Activated CD8-positive, alpha-beta memory T cell treated with anti-CD3 and anti-CD28 coated beads, Interleukin-2, amount 10 ng/mL, durations not matched to agents 7 days and 5 days (primary cell): ENCODE results near the gene SORCS2. TPM values are rescaled to one million over a fixed set of nuclear protein-coding genes. Genes with fewer than 3 reads are reported as not detected.

Source experiments
- ATAC-seq: fragments of 150-1000 bp; cut with Tn5 transposase; one replicate; pipeline ENCODE4 v1.10.0; 2021; ENCODE audit warnings: moderate library complexity
- CTCF ChIA-PET: fragments of 350-600 bp; sonication (Branson Sonifier 250); formaldehyde crosslinking; loops from one replicate; lab custom pipeline; 2021; ENCODE audit warnings: antibody characterized with exemption; lab: Charles Lee
- DNase-seq: peaks from one replicate; pipeline ENCODE4 v3.0.0-alpha.2; 2020
- H3K27ac Mint-ChIP-seq: one replicate; pipeline ENCODE4 v1.8.0; 2021; ENCODE audit warnings: mild to moderate bottlenecking, mixed read lengths
- H3K27me3 Mint-ChIP-seq: one replicate; pipeline ENCODE4 v1.8.0; 2021; ENCODE audit warnings: mixed read lengths
- H3K36me3 Mint-ChIP-seq: one replicate; pipeline ENCODE4 v1.8.0; 2021; ENCODE audit warnings: mild to moderate bottlenecking, mixed read lengths
- H3K4me1 Mint-ChIP-seq: one replicate; pipeline ENCODE4 v1.8.0; 2021; ENCODE audit warnings: mixed read lengths
- H3K4me3 Mint-ChIP-seq: one replicate; pipeline ENCODE4 v1.8.0; 2021; ENCODE audit warnings: mild to moderate bottlenecking, moderate library complexity, mixed read lengths
- H3K9me3 Mint-ChIP-seq: one replicate; pipeline ENCODE4 v1.8.0; 2022; ENCODE audit warnings: low read depth, mixed read lengths
- total RNA-seq, 2 experiments: library from RNA; stranded (reverse); gene quantifications; one replicate each; pipeline ENCODE4 v1.2.3, GENCODE V29; 2021

The SORCS2 gene
- total RNA-seq, 2 experiments from 2014 or later, result 0.05 to 0.06 TPM

GRCh38 chr4:7201420-7202305 is 9.3 kb downstream of the SORCS2 start:
- no peaks in the 10 kb centered on the region for H3K36me3 Mint-ChIP-seq
- no peaks in the 10 kb centered on the region for H3K4me1 Mint-ChIP-seq
- no peaks in the 10 kb centered on the region for H3K9me3 Mint-ChIP-seq
- no peak overlapping the region for H3K27ac Mint-ChIP-seq
- H3K27me3 Mint-ChIP-seq, result peaks cover 20% of the 10 kb centered on the region
- H3K4me3 Mint-ChIP-seq, result no peak overlapping the region
- CTCF ChIA-PET, result interaction anchor here (0.9 kb wide), 1 partner anchor 8 kb away, joined by 3 read pairs; no protein-coding TSS in a partner anchor
- ATAC-seq (no peak), DNase-seq (no peak)

GRCh38 chr4:7202411-7202810 is 10.1 kb downstream of the SORCS2 start:
- no peaks in the 10 kb centered on the region for H3K36me3 Mint-ChIP-seq
- DNase-seq, result no peak
- H3K4me1 Mint-ChIP-seq, result no peaks in the 10 kb centered on the region
- peaks cover 17% of the 10 kb centered on the region for H3K27me3 Mint-ChIP-seq
- no peak for ATAC-seq
- no peak overlapping the region for H3K27ac Mint-ChIP-seq
- CTCF ChIA-PET, result interaction anchor here (0.9 kb wide), 1 partner anchor 9 kb away, joined by 3 read pairs; no protein-coding TSS in a partner anchor
- no peak overlapping the region for H3K4me3 Mint-ChIP-seq
- H3K9me3 Mint-ChIP-seq, result no peaks in the 10 kb centered on the region

- Mint-ChIP-seq H3K27me3 (peaks cover 14% of the 10 kb centered on the region), H3K4me3 (no peak overlapping the region), H3K36me3 (no peaks in the 10 kb centered on the region), H3K4me1 (no peaks in the 10 kb centered on the region), H3K27ac (no peak overlapping the region), H3K9me3 (no peaks in the 10 kb centered on the region)
- ATAC-seq, result no peak
- CTCF ChIA-PET, result no interaction called here
- DNase-seq, result no peak
These were observed 12.5 kb downstream of the SORCS2 start for GRCh38 chr4:7204656-7205387.

GRCh38 chr4:7206385-7206784 is 14.0 kb downstream of the SORCS2 start:
- peaks cover 9% of the 10 kb centered on the region for H3K27me3 Mint-ChIP-seq
- no peaks in the 10 kb centered on the region for H3K36me3 Mint-ChIP-seq
- no peak overlapping the region for H3K4me3 Mint-ChIP-seq
- H3K9me3 Mint-ChIP-seq, result no peaks in the 10 kb centered on the region
- CTCF ChIA-PET, result no interaction called here
- DNase-seq, result no peak
- no peaks in the 10 kb centered on the region for H3K4me1 Mint-ChIP-seq
- H3K27ac Mint-ChIP-seq, result no peak overlapping the region
- ATAC-seq, result no peak

- H3K27ac Mint-ChIP-seq, result no peak overlapping the region
- no peak for ATAC-seq
- H3K4me3 Mint-ChIP-seq, result no peak overlapping the region
- H3K36me3 Mint-ChIP-seq, result no peaks in the 10 kb centered on the region
- H3K9me3 Mint-ChIP-seq, result no peaks in the 10 kb centered on the region
- peaks cover 9% of the 10 kb centered on the region for H3K27me3 Mint-ChIP-seq
- DNase-seq, result no peak
- H3K4me1 Mint-ChIP-seq, result no peaks in the 10 kb centered on the region
- CTCF ChIA-PET, result no interaction called here
These were observed 14.7 kb downstream of the SORCS2 start for GRCh38 chr4:7206911-7207567.

GRCh38 chr4:7207628-7208231 is 15.4 kb downstream of the SORCS2 start:
- H3K4me1 Mint-ChIP-seq, result no peaks in the 10 kb centered on the region
- H3K27ac Mint-ChIP-seq, result no peak overlapping the region
- DNase-seq (no peak), ATAC-seq (no peak)
- no peak overlapping the region for H3K4me3 Mint-ChIP-seq
- no peaks in the 10 kb centered on the region for H3K36me3 Mint-ChIP-seq
- H3K27me3 Mint-ChIP-seq, result peaks cover 3% of the 10 kb centered on the region
- CTCF ChIA-PET, result no interaction called here
- H3K9me3 Mint-ChIP-seq, result no peaks in the 10 kb centered on the region

- H3K4me1 Mint-ChIP-seq, result no peaks in the 10 kb centered on the region
- no peak for DNase-seq
- H3K36me3 Mint-ChIP-seq, result no peaks in the 10 kb centered on the region
- CTCF ChIA-PET, result no interaction called here
- no peaks in the 10 kb centered on the region for H3K9me3 Mint-ChIP-seq
- no peaks in the 10 kb centered on the region for H3K27me3 Mint-ChIP-seq
- H3K4me3 Mint-ChIP-seq, result no peak overlapping the region
- no peak overlapping the region for H3K27ac Mint-ChIP-seq
- no peak for ATAC-seq
These were observed 16.4 kb downstream of the SORCS2 start for GRCh38 chr4:7208509-7209451.

GRCh38 chr4:7209699-7210098 is 17.4 kb downstream of the SORCS2 start:
- H3K4me3 Mint-ChIP-seq, result no peak overlapping the region
- DNase-seq (no peak), ATAC-seq (no peak)
- H3K36me3 Mint-ChIP-seq, result no peaks in the 10 kb centered on the region
- no peaks in the 10 kb centered on the region for H3K9me3 Mint-ChIP-seq
- CTCF ChIA-PET, result no interaction called here
- H3K4me1 Mint-ChIP-seq, result no peaks in the 10 kb centered on the region
- H3K27me3 Mint-ChIP-seq, result no peaks in the 10 kb centered on the region
- no peak overlapping the region for H3K27ac Mint-ChIP-seq

GRCh38 chr4:7210824-7211223 is 18.5 kb downstream of the SORCS2 start:
- no peaks in the 10 kb centered on the region for H3K4me1 Mint-ChIP-seq

GRCh38 chr4:7212101-7212674 is 19.9 kb downstream of the SORCS2 start:
- H3K36me3 Mint-ChIP-seq, result no peaks in the 10 kb centered on the region
- CTCF ChIA-PET, result no interaction called here
- H3K4me1 Mint-ChIP-seq, result no peaks in the 10 kb centered on the region
- no peak for ATAC-seq
- H3K4me3 Mint-ChIP-seq, result no peak overlapping the region
- H3K27me3 Mint-ChIP-seq, result no peaks in the 10 kb centered on the region
- no peak overlapping the region for H3K27ac Mint-ChIP-seq
- H3K9me3 Mint-ChIP-seq, result no peaks in the 10 kb centered on the region
- no peak for DNase-seq

More at GRCh38 chr4:7210824-7211223, 18.5 kb downstream of the SORCS2 start:
- Mint-ChIP-seq H3K27ac (no peak overlapping the region), H3K9me3 (no peaks in the 10 kb centered on the region), H3K36me3 (no peaks in the 10 kb centered on the region), H3K27me3 (no peaks in the 10 kb centered on the region), H3K4me3 (no peak overlapping the region)
- CTCF ChIA-PET, result no interaction called here
- DNase-seq (no peak), ATAC-seq (no peak)

- no peaks in the 10 kb centered on the region for H3K4me1 Mint-ChIP-seq
- ATAC-seq, result no peak
These were observed 20.6 kb downstream of the SORCS2 start for GRCh38 chr4:7212921-7213320.

GRCh38 chr4:7213807-7214206 is 21.5 kb downstream of the SORCS2 start:
- H3K9me3 Mint-ChIP-seq, result no peaks in the 10 kb centered on the region
- ATAC-seq (no peak), DNase-seq (no peak)
- H3K27me3 Mint-ChIP-seq, result no peaks in the 10 kb centered on the region
- no peak overlapping the region for H3K27ac Mint-ChIP-seq
- H3K36me3 Mint-ChIP-seq, result no peaks in the 10 kb centered on the region
- H3K4me3 Mint-ChIP-seq, result no peak overlapping the region
- CTCF ChIA-PET, result no interaction called here
- H3K4me1 Mint-ChIP-seq, result no peaks in the 10 kb centered on the region

More at GRCh38 chr4:7212921-7213320, 20.6 kb downstream of the SORCS2 start:
- H3K27me3 Mint-ChIP-seq, result no peaks in the 10 kb centered on the region
- H3K4me3 Mint-ChIP-seq, result no peak overlapping the region
- no peak overlapping the region for H3K27ac Mint-ChIP-seq
- no peak for DNase-seq
- H3K9me3 Mint-ChIP-seq, result no peaks in the 10 kb centered on the region
- H3K36me3 Mint-ChIP-seq, result no peaks in the 10 kb centered on the region
- CTCF ChIA-PET, result no interaction called here
